ENCODE measurements around the gene MSI2. TPM values are rescaled to one million over a fixed set of nuclear protein-coding genes. Genes with fewer than 3 reads are reported as not detected.

Gene MSI2
- total and polyA plus RNA-seq, 2 donors (not counting 1 experiment from before 2014, with no cell fraction given), result 16.1 to 196 TPM

GRCh38 chr17:57327176-57327970 lies 71.0 kb downstream of the MSI2 start:
- TF ChIP-seq CTCF (IDR thresholded peaks at IDR 0.05), result no peak
- TF ChIP-seq EZH2 (IDR thresholded peaks at IDR 0.05; ENCODE audit: borderline replicate concordance, insufficient read depth, low read depth, low read length, poor library complexity, severe bottlenecking), result no peak
- H3K27me3 Mint-ChIP-seq, result no peaks in the 10 kb centered on the region
- CTCF ChIA-PET, result interaction anchor here (1.8 kb wide), 1 partner anchor 345 kb away, joined by 4 read pairs; no protein-coding TSS in a partner anchor
- Histone ChIP-seq H3K36me3 (replicated peaks in 1 of 2; ENCODE audit: control extremely low read depth in 1 of 2, control insufficient read depth in 1 of 2, extremely low read depth in 1 of 2, insufficient read depth in 2 of 2, low read length in 1 of 2) (peaks cover 0 to 10% of the 10 kb centered on the region in 2 experiments), H2AFZ (ENCODE audit: insufficient read depth, low read depth, low read length, poor library complexity, severe bottlenecking) (no peak overlapping the region), H3K4me3 (ENCODE audit: control extremely low read depth in 1 of 5, extremely low read depth in 1 of 5, insufficient read depth in 1 of 5, low read depth in 2 of 5, low read length in 4 of 5) (no peak overlapping the region), H3K9me3 (ENCODE audit: control extremely low read depth in 1 of 3, control insufficient read depth in 2 of 3, insufficient read depth in 1 of 3, low read length in 2 of 3) (no peaks in the 10 kb centered on the region), H3K4me1 (ENCODE audit: control insufficient read depth in 2 of 2, insufficient read depth in 2 of 2, low read length in 2 of 2) (no peaks in the 10 kb centered on the region), H3K4me2 (replicated peaks; ENCODE audit: low read depth, low read length, poor library complexity, severe bottlenecking) (no peak overlapping the region), H3K27me3 (replicated peaks in 1 of 4; ENCODE audit: control extremely low read depth in 1 of 4, control insufficient read depth in 3 of 4, insufficient read depth in 4 of 4, low read length in 3 of 4) (no peaks in the 10 kb centered on the region), H3K9ac (ENCODE audit: low read length) (no peak overlapping the region), H3K79me2 (ENCODE audit: control insufficient read depth, insufficient read depth, low read length) (peaks cover 51% of the 10 kb centered on the region), H4K20me1 (ENCODE audit: control insufficient read depth, insufficient read depth, low read length, poor library complexity, severe bottlenecking) (peaks cover 15% of the 10 kb centered on the region), H3K27ac (ENCODE audit: low read length in 2 of 2) (no peak overlapping the region)
- H3K27ac Mint-ChIP-seq, result no peak overlapping the region
- peaks cover 7% of the 10 kb centered on the region for H3K4me1 Mint-ChIP-seq
- ATAC-seq (ENCODE audit: low read depth) (no peak), DNase-seq (no peak)
- H3K4me3 Mint-ChIP-seq, result no peak overlapping the region
- H3K9me3 Mint-ChIP-seq (ENCODE audit: insufficient read depth), result no peaks in the 10 kb centered on the region
- 96% methylated on average over 4 of the region's 6 CpGs for WGBS (ENCODE audit: insufficient coverage)
- POLR2A ChIA-PET, result no interaction called here
- intact Hi-C loops (cut with micrococcal nuclease), result no loop called here

Data from B cell (primary cell).